K562 (cell line): ENCODE data around the gene NEK2. TPM values are rescaled to one million over a fixed set of nuclear protein-coding genes. Genes with fewer than 3 reads are reported as not detected.
A peak's percentile ranks its signal among the peaks of the same experiment; 100 is the strongest.

Experiments
- ATAC-seq: fragments of 200-7000 bp; cut with Tn5 transposase; 3 replicates; pipeline ENCODE4 v1.9.1; 2020; ENCODE audit warnings: moderate library complexity
- BruUV-seq: library from RNA; stranded (reverse); fragments of 400-500 nt; replicated peaks from 2 replicates; lab custom pipeline; 2021; lab: Mats Ljungman, UMichigan
- CTCF ChIA-PET: fragments of 300-600 bp; formaldehyde crosslinking; extraction: SDS; loops from one replicate; lab custom pipeline; 2021; ENCODE audit warnings: low intra/inter-chr PET ratio; lab: Yijun Ruan, JAX
- POLR2A ChIA-PET: fragments of 300-600, 350-650 bp; sonication (Branson Sonifier 250); formaldehyde crosslinking; extraction: SDS; loops from one replicate; lab custom pipeline; 2021; ENCODE audit warnings: antibody characterized with exemption, inconsistent platforms; lab: Yijun Ruan, JAX
- DNase-seq, 4 experiments: peaks; one replicate each; pipeline versions ENCODE4 v3.0.0 to v3.0.0-alpha.2; 2011 to 2018; ENCODE audit warnings: low spot score in 3 of 4, mixed read lengths in 3 of 4; ENCODE audit errors: extremely low read depth in 1 of 4
- FAIRE-seq: peaks from 2 replicates; lab custom pipeline; 2011; peaks lifted over from hg19 to GRCh38; lab: Jason Lieb, UNC
- H2AFZ ChIP-seq: 2 replicates; pipeline ENCODE4 v1.6.0; 2011; ENCODE audit warnings: low read depth, low read length, control low read depth, inconsistent platforms
- H3K27ac ChIP-seq: fragments of 200-600 bp; 3 replicates; pipeline ENCODE4 v1.8.0; 2011; ENCODE audit warnings: low read depth, mild to moderate bottlenecking, control low read depth, inconsistent platforms, low read length, moderate library complexity, mixed read lengths; ENCODE audit errors: extremely low read depth
- H3K27me3 ChIP-seq, 2 experiments: fragments of 300-600 bp in 1 of 2; 2 replicates in 1 of 2; 3 replicates in 1 of 2; pipeline versions ENCODE4 v1.6.0 to v1.8.0; 2011; ENCODE audit warnings: inconsistent platforms in 2 of 2, low read length in 2 of 2, mild to moderate bottlenecking in 1 of 2, mixed read lengths in 1 of 2, moderate library complexity in 1 of 2; ENCODE audit not compliant: control insufficient read depth in 2 of 2, insufficient read depth in 2 of 2
- H3K36me3 ChIP-seq: fragments of 300-600 bp; 3 replicates; pipeline ENCODE4 v1.8.0; 2011; ENCODE audit warnings: mild to moderate bottlenecking, low read length, inconsistent platforms; ENCODE audit not compliant: control insufficient read depth, insufficient read depth
- H3K4me1 ChIP-seq, 2 experiments: fragments of 200-600 bp in 1 of 2; replicated peaks in 1 of 2; 2 replicates in 1 of 2; 3 replicates in 1 of 2; pipeline versions ENCODE4 v1.5.1 to v1.8.0; 2011; ENCODE audit warnings: inconsistent platforms in 2 of 2, low read length in 2 of 2, mild to moderate bottlenecking in 1 of 2, mixed read lengths in 1 of 2, moderate library complexity in 1 of 2; ENCODE audit not compliant: control insufficient read depth in 2 of 2, insufficient read depth in 2 of 2
- H3K4me2 ChIP-seq: 2 replicates; pipeline ENCODE4 v1.6.1; 2011; ENCODE audit warnings: low read length, control low read depth, inconsistent platforms, mixed read lengths; ENCODE audit not compliant: insufficient read depth
- H3K4me3 ChIP-seq: fragments of 200-600 bp; sonication (generic), shearing (Covaris generic); 2 replicates; pipeline ENCODE4 v1.5.1; 2016; ENCODE audit warnings: control low read depth, inconsistent platforms
- H3K79me2 ChIP-seq: fragments of 200-600 bp; 3 replicates; pipeline ENCODE4 v1.8.0; 2011; ENCODE audit warnings: low read length, inconsistent platforms; ENCODE audit not compliant: control insufficient read depth, insufficient read depth
- H3K9ac ChIP-seq, 2 experiments: 2 replicates each; pipeline versions ENCODE4 v1.6.0 to v1.6.1; 2011; ENCODE audit warnings: low read depth in 2 of 2, low read length in 2 of 2, control low read depth in 1 of 2, inconsistent platforms in 1 of 2, mild to moderate bottlenecking in 1 of 2, mixed read lengths in 1 of 2; ENCODE audit not compliant: insufficient read depth in 1 of 2
- H3K9me1 ChIP-seq: one replicate; pipeline ENCODE4 v1.6.0; 2011; ENCODE audit warnings: inconsistent platforms, mild to moderate bottlenecking, low read length, moderate library complexity; ENCODE audit not compliant: control insufficient read depth, insufficient read depth
- H3K9me3 ChIP-seq: replicated peaks from 2 replicates; pipeline ENCODE4 v1.5.1; 2011; ENCODE audit warnings: low read depth, low read length, inconsistent platforms; ENCODE audit not compliant: control insufficient read depth, insufficient read depth
- H4K20me1 ChIP-seq: replicated peaks from 2 replicates; pipeline ENCODE4 v1.6.1; 2011; ENCODE audit warnings: low read length, inconsistent platforms, mixed read lengths; ENCODE audit not compliant: control insufficient read depth, insufficient read depth
- HDAC1 ChIP-seq, 2 experiments: fragments of 450-650 bp; IDR thresholded peaks; 2 replicates each; pipeline ENCODE4 v1.6.1; 2016 to 2017; ENCODE audit warnings: inconsistent platforms in 1 of 2, mild to moderate bottlenecking in 1 of 2, moderate library complexity in 1 of 2
- HDAC8 ChIP-seq: fragments of 450-650 bp; IDR thresholded peaks from 2 replicates; pipeline ENCODE4 v1.6.1; 2016; ENCODE audit warnings: mild to moderate bottlenecking, missing genetic modification characterization, moderate library complexity, missing compliant biosample characterization
- LCOR ChIP-seq: sonication (generic); formaldehyde crosslinking; IDR thresholded peaks from 2 replicates; pipeline ENCODE4 v1.8.0; 2022; ENCODE audit warnings: mild to moderate bottlenecking, missing genetic modification reagents
- MAFF ChIP-seq: IDR thresholded peaks from 2 replicates; pipeline ENCODE4 v1.6.1; 2012; ENCODE audit warnings: low read length, improper control_type of control experiment
- NFIC ChIP-seq: fragments of 450-650 bp; IDR thresholded peaks from 2 replicates; pipeline ENCODE4 v1.6.1; 2017; ENCODE audit warnings: mild to moderate bottlenecking, inconsistent platforms
- ZNF124 ChIP-seq: sonication (generic); formaldehyde crosslinking; IDR thresholded peaks from 2 replicates; pipeline ENCODE4 v1.8.1; 2022; ENCODE audit warnings: missing genetic modification reagents
- WGBS: fragments of 100-300 bp; shearing (Covaris generic); methylation state at CpG from one replicate; pipeline ENCODE4 v1.1.6; 2016; ENCODE audit warnings: low coverage, mixed read lengths; ENCODE audit not compliant: insufficient coverage; ENCODE audit errors: missing lambda C conversion rate; 5-methylcytosine and 5-hydroxymethylcytosine counted together
- in situ Hi-C: fragments of 300-500 bp; cut with MboI; formaldehyde crosslinking; loops from 4 replicates; pipeline ENCODE4 v1.15.0; 2018; ENCODE audit warnings: inconsistent platforms, mixed read lengths
- intact Hi-C: fragments of 100-400 bp; cut with micrococcal nuclease; formaldehyde crosslinking; loops from 2 replicates; pipeline ENCODE4 v1.14.2; 2022
- polyA plus RNA-seq, 8 experiments: library from polyadenylated mRNA; depleted of rRNA in 4 of 8; stranded (reverse) in 5 of 8; unstranded in 3 of 8; fragments of >200 nt; fragmentation: Nextera tagmentation in 2 of 8; fragmentation: Illumina TruSeq in 1 of 8; extraction: Ambion mirVana in 2 of 8; extraction: Trizol in 1 of 8; gene quantifications; 2 replicates each; pipeline versions ENCODE4 v1.2.1 to v1.2.3, GENCODE V29; 2011 to 2014; ENCODE audit warnings: inconsistent platforms in 1 of 8, missing spikeins in 1 of 8
- total RNA-seq, 7 experiments: library from RNA; depleted of rRNA in 6 of 7; stranded (reverse); fragments of >200 nt in 6 of 7; fragmentation: Illumina TruSeq in 2 of 7; extraction: Trizol in 2 of 7; gene quantifications; 2 replicates each; pipeline versions ENCODE4 v1.2.1 to v1.2.3, GENCODE V29; 2011 to 2021; ENCODE audit warnings: low replicate concordance in 1 of 7
- TF ChIP-seq, protein P1 (sequence below): IDR thresholded peaks from 2 replicates; pipeline ENCODE4 v1.6.1; 2012; ENCODE audit warnings: low read depth, low read length, improper control_type of control experiment, borderline replicate concordance
- TF ChIP-seq, protein P2 (sequence below), 2 experiments: fragments of 450-650 bp; IDR thresholded peaks; 2 replicates each; pipeline ENCODE4 v1.6.1; 2016; ENCODE audit warnings: mild to moderate bottlenecking in 2 of 2, borderline replicate concordance in 1 of 2, low read depth in 1 of 2, moderate library complexity in 1 of 2

NEK2 gene
- total and polyA plus RNA-seq, 9 of the 15 experiments (the other 6 are each of a cell fraction or from before 2014, with no cell fraction given), result 30.0 to 74.7 (median 66.4) TPM

DNA sequence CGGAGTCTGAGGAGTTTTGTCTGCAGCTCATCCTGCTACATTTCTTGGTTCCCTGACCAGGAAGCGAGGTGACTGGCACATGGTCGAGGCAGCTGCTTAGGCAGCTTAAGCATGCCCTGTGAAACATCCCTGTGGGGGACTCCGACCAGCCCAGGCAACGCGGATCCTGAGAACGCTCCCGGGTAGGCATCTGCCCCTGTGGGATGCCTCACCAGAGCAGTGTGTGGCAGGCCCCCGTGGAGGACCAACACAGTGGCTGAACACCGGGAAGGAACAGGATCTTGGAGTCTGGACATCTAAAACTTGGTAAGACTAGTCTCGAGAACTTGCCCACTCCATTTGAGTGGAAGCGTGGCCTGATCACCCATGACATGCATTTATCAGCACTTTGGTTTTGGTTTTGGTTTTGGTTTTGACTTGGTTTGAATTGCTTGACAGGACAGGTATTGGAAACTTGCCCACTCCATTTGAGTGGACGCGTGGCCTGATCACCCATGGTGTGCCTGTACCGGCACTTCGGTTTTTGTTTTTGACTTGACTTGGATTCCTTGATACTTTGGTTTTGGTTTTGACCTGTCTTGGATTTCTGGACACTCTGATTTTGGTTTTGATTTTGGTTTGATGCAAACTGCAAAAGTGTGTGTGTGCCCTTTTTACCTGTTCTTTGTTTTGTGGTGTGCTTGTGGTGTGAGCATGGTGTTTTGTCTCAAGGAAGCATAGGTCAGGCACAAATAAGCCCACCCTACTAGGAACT is 12.2 kb upstream of the NEK2 start:
- Histone ChIP-seq H3K9me1 (no peaks in the 10 kb centered on the region), H3K4me3 (no peak overlapping the region), H2AFZ (peak overlapping the region; percentile 33), H3K27me3 (peaks cover 7 to 25% of the 10 kb centered on the region in 2 experiments; a peak in 3 of 5 replicates), H3K27ac (no peak overlapping the region), H3K36me3 (no peaks in the 10 kb centered on the region), H3K9ac (peak overlapping the region in 1 of 2 experiments; percentile 72; a peak in 1 of 4 replicates), H3K9me3 (no peaks in the 10 kb centered on the region; the same call in 1 of the 2 replicates), H4K20me1 (0 out of 2 replicates have a peak, but pooled peaks cover 5% of the 10 kb centered on the region), H3K4me1 (peaks cover 0 to 3% of the 10 kb centered on the region in 2 experiments; a peak in 2 of 5 replicates), H3K79me2 (no peaks in the 10 kb centered on the region), H3K4me2 (peak overlapping the region; percentile 16; the same call in 1 of the 2 replicates)
- FAIRE-seq (no peak), ATAC-seq (no peak), DNase-seq (no peak)
- 53% methylated on average over 16 of the region's 16 CpGs for WGBS
- ChIA-PET POLR2A (no interaction called here), CTCF (no interaction called here)
- no TSS peak for BruUV-seq
- intact Hi-C loops (no loop called here), in situ Hi-C loops (loop anchor here (25.0 kb wide), 2 partner anchors 350 to 675 kb away; partner anchors contain the start of genes DTL and INTS7)
- TF ChIP-seq, protein P1, sequence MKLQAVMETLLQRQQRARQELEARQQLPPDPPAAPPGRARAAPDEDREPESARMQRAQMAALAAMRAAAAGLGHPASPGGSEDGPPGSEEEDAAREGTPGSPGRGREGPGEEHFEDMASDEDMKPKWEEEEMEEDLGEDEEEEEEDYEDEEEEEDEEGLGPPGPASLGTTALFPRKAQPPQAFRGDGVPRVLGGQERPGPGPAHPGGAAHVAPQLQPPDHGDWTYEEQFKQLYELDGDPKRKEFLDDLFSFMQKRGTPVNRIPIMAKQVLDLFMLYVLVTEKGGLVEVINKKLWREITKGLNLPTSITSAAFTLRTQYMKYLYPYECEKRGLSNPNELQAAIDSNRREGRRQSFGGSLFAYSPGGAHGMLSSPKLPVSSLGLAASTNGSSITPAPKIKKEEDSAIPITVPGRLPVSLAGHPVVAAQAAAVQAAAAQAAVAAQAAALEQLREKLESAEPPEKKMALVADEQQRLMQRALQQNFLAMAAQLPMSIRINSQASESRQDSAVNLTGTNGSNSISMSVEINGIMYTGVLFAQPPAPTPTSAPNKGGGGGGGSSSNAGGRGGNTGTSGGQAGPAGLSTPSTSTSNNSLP, result no peak
- TF ChIP-seq ZNF124 (CRISPR knock-in tag) (no peak), MAFF (no peak), HDAC1 (IDR thresholded peaks at IDR 0.05) (peak in 1 of 2 experiments; percentile 72; a peak in 2 of 4 replicates), HDAC8 (tag) (no peak), LCOR (CRISPR knock-in tag) (no peak), NFIC (peak; percentile 45; the same call in 1 of the 2 replicates)
- TF ChIP-seq, protein P2, sequence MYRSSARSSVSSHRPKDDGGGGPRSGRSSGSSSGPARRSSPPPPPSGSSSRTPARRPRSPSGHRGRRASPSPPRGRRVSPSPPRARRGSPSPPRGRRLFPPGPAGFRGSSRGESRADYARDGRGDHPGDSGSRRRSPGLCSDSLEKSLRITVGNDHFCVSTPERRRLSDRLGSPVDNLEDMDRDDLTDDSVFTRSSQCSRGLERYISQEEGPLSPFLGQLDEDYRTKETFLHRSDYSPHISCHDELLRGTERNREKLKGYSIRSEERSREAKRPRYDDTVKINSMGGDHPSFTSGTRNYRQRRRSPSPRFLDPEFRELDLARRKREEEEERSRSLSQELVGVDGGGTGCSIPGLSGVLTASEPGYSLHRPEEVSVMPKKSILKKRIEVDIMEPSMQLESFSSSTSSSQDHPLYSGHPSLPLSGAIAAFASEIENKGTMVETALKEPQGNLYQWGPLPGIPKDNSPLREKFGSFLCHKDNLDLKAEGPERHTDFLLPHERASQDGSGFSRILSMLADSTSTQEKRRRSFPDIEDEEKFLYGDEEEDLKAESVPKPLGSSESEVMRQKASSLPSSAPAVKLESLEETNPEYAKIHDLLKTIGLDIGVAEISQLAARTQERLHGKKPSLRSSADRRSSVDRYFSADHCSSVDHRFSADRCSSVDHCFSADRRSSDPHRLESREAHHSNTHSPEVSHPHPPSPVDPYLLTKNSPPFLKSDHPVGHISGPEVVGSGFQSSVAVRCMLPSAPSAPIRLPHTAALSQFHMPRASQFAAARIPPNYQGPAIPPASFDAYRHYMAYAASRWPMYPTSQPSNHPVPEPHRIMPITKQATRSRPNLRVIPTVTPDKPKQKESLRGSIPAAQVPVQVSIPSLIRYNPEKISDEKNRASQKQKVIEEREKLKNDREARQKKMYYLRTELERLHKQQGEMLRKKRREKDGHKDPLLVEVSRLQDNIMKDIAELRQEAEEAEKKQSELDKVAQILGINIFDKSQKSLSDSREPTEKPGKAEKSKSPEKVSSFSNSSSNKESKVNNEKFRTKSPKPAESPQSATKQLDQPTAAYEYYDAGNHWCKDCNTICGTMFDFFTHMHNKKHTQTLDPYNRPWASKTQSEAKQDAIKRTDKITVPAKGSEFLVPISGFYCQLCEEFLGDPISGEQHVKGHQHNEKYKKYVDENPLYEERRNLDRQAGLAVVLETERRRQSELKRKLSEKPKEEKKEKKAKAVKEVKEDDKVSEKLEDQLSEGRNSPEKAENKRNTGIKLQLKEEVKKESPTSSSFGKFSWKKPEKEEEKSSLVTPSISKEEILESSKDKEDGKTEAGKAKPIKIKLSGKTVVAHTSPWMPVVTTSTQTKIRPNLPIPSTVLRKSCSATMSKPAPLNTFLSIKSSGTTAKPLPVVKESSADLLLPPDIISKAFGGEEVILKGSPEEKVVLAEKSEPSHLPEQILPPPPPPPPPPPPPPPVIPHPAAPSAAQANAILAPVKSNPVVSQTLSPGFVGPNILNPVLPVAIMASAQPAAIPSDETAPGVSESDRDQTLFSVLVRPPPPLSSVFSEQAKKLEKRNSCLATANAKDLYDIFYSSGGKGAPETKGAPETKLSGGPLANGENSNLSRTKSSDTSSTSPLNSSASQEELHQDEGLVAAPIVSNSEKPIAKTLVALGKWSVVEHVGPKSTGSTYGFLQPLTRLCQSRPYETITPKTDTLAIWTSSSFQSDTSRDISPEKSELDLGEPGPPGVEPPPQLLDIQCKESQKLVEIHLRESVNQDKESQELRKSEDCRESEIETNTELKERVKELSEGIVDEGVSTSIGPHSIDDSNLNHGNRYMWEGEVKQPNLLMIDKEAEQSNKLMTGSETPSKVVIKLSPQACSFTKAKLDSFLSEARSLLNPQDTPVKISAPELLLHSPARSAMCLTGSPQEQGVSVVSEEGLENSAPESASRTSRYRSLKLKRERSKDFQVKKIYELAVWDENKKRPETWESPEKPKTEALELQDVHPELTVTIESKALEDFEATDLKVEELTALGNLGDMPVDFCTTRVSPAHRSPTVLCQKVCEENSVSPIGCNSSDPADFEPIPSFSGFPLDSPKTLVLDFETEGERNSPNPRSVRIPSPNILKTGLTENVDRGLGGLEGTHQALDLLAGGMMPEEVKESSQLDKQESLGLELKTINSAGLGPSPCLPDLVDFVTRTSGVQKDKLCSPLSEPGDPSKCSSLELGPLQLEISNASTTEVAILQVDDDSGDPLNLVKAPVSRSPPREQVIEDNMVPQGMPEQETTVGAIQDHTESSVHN (IDR thresholded peaks at IDR 0.05; ENCODE audit: borderline replicate concordance in 1 of 2, low read depth in 1 of 2), result peak in 1 of 2 experiments; percentile 21; a peak in 1 of 4 replicates
